ENCODE measurements around the gene RAPGEF6.

The RAPGEF6 gene

DNA sequence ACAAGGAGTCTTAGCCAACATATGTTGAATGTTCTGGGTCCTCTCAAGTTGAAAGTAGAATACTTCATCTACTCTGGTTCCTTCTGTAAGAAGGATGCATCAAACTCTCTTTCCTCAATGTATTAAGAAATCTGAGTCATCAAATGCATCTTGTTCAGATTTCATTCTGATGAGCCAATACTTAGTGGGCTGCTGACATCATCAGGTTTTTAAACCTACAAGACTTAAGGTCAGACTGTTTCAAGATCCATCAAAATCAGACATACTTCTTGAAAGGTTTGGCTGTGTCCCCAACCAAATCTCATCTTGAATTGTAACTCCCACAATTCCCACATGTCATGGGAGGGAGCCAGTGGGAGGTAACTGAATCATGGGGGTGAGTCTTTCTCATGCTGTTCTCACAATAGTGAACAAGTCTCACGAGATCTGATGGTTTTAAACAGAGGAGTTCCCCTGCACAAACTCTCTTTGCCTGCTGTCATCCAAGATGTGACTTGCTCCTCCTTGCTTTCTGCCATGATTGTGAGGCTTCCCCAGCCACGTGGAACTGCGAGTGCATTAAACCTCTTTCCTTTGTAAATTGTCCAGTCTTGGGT, 168.8 kb downstream of the RAPGEF6 start:
- H3K27ac ChIP-seq: no peak overlapping the region
- no peak for TF ChIP-seq CTCF (IDR thresholded peaks at IDR 0.05)
- TF ChIP-seq ZFX (IDR thresholded peaks at IDR 0.05; ENCODE audit: borderline replicate concordance): no peak

GRCh38 chr5:131463656-131464055, 171.4 kb downstream of the RAPGEF6 start:
- TF ChIP-seq ZFX (IDR thresholded peaks at IDR 0.05; ENCODE audit: borderline replicate concordance) (no peak), CTCF (IDR thresholded peaks at IDR 0.05) (no peak)
- no peak overlapping the region for H3K27ac ChIP-seq

DNA sequence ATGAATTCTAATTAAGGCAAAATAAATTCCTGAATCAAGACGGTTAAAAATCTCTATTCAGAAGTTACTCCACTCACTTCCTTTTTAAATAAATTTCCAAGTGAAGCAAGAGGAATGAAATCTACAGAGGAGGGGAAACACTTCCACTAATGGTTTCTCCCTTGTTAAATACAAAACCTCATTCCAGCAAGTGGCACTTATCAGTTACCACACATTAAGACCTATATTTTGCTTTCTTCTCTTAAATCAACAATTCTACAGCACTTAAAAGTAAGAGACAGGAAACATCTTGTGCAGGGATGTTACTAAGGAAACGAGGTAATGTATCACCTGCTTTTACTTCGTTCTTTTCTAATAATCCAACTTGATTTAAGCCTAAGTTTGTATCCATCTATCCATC, 172.6 kb downstream of the RAPGEF6 start:
- H3K27ac ChIP-seq: 0 out of 2 replicates have a peak overlapping the region, but pooled peaks have one; percentile 10
- TF ChIP-seq ZFX (IDR thresholded peaks at IDR 0.05; ENCODE audit: borderline replicate concordance): no peak
- TF ChIP-seq CTCF (IDR thresholded peaks at IDR 0.05): no peak

DNA sequence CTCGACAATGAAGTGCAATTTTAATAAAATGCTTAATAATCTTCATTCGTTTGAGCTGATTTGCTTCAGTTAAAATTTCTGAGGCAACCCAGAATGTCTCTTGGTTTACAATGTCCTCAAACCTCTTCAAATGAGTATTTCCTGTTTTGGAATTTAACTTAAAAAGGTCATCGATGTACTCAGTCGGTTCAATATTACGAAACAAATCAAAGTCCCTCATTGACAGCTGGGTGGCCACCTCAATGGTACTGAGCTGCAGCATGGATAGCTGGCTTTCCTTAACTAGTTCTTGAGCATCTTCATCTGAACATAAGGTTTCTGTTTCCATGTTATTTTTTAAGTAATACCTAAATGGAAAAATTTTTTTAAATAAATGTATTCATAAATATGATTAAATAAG, 173.3 kb downstream of the RAPGEF6 start:
- TF ChIP-seq CTCF (IDR thresholded peaks at IDR 0.05): no peak
- TF ChIP-seq ZFX (IDR thresholded peaks at IDR 0.05; ENCODE audit: borderline replicate concordance): no peak
- no peak overlapping the region for H3K27ac ChIP-seq

- H3K27ac ChIP-seq: no peak overlapping the region
Observed at GRCh38 chr5:131460867-131461572, 174.0 kb downstream of the RAPGEF6 start.

GRCh38 chr5:131460133-131460532, 174.9 kb downstream of the RAPGEF6 start:
- H3K27ac ChIP-seq: no peak overlapping the region
- TF ChIP-seq ZFX (IDR thresholded peaks at IDR 0.05; ENCODE audit: borderline replicate concordance): no peak
- no peak for TF ChIP-seq CTCF (IDR thresholded peaks at IDR 0.05)

More at GRCh38 chr5:131460867-131461572, 174.0 kb downstream of the RAPGEF6 start:
- TF ChIP-seq CTCF (IDR thresholded peaks at IDR 0.05): no peak
- no peak for TF ChIP-seq ZFX (IDR thresholded peaks at IDR 0.05; ENCODE audit: borderline replicate concordance)

GRCh38 chr5:131459216-131459615, 175.8 kb downstream of the RAPGEF6 start:
- H3K27ac ChIP-seq: no peak overlapping the region
- TF ChIP-seq CTCF (IDR thresholded peaks at IDR 0.05): no peak
